NCI-H524 treated with DMSO at 0.1 percent for 48 hours (cell line): ENCODE data around the gene LONRF2.
"Not testable (repeated sequence)": the region's sequence is repeated elsewhere in the genome, so short reads cannot be mapped to it uniquely, and the experiment has no call there.

ENCODE experiments used
- DNase-seq: peaks from one replicate; lab custom pipeline; 2025; lab: John Stamatoyannopoulos, UW

LONRF2 gene

DNA sequence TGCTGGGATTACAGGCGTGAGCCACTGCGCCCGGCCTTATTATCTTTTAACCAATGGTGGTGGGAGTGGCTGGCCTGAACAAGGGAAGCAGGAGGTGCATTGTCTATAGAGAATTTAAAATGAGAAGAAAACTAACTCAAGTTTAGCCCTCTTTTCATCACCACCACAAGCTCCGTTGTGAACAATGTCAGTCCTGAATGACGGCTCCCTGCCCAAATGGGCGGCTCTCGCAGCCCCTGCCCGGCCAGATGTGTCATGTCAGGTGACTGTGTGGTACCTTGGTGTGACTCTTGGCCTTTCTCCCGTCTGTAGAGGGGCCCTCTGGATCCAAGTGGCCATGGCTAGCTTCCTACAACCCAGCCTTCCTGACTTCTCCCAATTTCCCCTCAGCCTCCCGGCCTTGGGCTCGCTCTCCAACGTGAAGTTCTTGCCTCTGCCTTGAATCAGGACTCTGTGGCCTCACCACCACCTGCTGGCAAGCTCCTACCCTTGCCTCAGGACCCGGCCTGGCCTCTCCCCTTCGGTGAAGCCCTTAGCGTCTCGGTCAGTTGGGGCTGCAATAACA lies 67.6 kb downstream of the LONRF2 start:
- no peak for DNase-seq

- DNase-seq, result no peak
These were observed 68.5 kb downstream of the LONRF2 start for GRCh38 chr2:100253786-100254185.

DNA sequence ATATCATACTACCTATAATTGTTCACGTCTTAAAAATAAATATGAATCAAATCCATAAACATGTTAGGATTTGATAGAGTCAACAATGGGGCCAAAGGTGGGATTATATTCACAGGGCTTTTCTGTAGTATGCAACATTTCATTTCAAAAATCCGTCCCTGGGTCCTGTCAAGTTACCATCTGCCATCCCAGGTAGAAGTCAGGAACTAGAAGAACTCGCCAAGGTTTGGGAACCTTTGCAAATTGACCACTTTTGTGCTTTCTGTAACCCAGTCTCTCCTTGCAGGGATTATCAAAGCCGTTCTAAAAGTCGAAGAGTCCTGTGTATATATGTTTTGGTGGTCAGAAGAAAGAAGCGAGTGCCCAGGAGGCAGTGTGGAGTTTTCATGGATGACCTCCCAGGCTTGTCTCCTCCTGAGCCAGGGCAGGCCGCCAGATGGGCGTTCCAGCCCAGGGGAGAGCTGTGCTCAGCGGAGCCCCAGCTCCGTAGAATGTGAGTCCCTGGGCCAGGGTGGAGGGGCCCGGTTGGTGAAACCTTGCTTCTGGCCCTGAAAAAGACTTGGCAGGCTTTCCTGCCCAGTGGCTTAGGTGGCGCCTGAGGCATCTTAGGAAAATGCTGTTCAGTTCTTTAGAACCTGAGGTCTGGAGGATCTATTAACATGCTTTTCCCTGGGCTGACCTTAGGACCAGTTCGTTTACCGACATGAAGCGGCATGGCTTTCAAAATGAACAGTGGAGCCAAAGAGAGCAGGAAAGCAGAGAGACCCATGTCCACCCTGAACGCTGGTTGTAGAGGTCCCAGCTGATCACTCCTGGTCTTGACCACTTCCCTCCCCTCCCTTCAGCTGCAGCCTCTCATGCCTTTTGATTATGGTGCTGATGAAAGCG lies 69.2 kb downstream of the LONRF2 start:
- DNase-seq, result no peak

DNA sequence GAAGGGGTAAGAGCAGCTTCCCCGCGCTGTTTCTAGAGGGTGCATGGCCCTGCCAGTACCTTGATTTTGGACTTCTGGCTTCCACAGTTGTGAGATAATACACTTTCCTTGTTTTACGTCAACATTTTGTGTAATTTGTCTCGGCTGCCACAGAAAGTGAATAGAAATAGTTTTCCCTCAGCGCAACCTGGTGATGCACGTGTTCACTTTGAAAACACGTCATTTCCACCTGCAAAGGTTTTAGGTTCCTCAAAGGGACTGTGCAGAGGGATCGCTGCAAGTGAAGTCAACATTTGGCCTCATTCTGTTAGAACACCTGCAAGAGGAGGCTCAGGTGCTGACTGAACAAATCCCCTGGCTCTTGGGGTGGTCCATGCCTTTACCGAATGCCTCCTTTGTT lies 71.7 kb downstream of the LONRF2 start:
- DNase-seq, result no peak

GRCh38 chr2:100248971-100249370 lies 73.3 kb downstream of the LONRF2 start:
- no peak for DNase-seq

DNA sequence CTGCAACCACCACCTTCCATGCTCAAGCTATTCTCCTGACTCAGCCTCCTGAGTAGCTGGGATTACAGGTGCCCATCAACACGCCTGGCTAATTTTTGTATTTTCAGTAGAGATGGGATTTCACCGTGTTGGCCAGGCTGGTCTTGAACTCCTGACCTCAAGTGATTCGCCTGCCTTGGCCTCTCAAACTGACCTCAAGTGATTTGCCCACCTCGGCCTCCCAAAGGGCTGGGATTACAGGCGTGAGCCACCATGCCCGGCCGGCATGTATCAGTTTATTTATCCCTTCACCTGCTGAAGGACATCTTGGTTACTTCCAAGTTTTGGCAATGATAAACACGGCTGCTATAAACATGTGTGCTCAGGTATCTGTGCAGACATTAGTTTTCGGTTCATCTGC lies 73.7 kb downstream of the LONRF2 start:
- DNase-seq, result not testable (repeated sequence)

DNA sequence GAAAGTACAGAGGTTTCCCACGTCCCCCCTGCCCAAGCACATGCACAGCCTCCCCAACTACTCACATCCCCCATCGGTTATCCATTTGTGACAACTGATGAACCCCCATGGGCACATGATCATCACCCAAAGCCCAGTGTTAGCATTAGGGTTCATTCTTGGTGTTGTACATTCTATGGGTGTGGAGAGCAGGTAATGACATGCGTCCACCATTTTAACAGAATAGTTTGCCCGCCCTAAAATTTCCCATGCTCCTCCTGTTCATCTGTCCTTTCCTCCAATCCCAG lies 74.3 kb downstream of the LONRF2 start:
- no peak for DNase-seq

- no peak for DNase-seq
These were observed 74.9 kb downstream of the LONRF2 start for GRCh38 chr2:100247256-100248043.

DNA sequence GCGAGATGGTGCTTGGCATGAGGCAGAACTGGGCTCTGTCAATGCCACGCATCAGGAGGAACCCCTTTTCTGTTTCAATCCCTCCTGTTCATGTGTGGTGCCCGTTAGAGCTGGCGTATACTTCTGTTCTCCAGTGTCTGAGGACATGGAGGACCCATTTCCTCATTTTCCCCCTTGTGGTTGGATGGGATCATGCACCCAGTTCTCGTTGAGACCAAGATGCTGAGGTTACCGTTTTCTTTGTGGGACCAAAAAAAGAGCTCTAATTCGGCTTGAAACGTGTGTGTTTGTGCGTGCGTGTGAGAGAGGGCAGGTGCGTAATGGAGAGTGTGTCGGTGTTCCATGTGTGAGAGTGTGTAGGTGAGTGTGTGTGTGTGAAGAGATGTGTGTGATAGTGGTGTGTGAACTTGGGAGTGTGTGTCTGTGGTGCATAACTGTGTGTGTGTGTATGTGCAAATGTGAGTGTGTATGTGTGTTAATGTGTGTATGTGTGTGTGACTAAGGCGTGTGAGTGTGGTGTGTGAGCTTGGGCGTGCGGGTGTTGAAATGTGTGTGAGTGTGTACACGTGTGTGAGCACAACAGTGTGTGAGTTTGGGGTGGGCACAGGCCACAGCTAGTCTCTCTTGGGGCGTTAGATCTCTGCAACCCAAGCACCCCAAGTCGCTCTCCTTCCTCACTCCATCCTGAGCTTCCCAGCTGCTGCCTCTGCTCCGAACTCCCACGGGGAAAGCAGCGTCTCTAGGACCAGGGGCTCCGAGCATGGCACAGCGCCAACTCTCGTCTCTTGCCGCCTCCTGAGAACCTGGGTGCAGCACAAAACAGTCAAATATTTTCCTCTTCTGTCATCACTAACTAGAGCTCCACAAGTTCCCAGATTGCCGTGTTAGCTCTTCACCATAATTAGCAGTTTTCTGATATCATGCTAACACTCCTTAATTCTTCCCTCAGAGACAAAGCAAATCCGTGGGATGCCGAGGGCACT lies 75.8 kb downstream of the LONRF2 start:
- no peak for DNase-seq

DNA sequence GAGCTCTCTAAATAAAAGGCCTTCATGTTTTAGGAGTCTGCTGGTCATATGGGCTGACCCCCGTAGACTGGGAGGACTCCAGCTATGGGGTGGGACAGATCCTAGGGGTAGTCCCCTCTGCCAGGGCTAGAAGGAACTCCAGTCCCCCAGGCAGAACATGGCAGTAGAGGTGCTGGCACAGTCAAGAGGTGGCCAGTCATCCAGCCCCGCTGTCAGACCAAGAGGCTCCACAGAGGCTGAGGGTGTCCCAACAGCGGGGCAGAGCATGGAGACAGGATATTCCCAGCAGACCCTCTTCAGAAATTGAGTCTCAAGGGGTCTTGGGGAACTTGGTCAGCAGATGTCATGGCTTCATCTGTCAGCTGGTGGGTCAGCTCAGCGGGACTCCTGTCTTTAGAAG lies 76.6 kb downstream of the LONRF2 start:
- DNase-seq, result no peak

- DNase-seq, result no peak
These were observed 77.3 kb downstream of the LONRF2 start for GRCh38 chr2:100244881-100245605.

GRCh38 chr2:100243631-100244030 lies 78.7 kb downstream of the LONRF2 start:
- no peak for DNase-seq

DNA sequence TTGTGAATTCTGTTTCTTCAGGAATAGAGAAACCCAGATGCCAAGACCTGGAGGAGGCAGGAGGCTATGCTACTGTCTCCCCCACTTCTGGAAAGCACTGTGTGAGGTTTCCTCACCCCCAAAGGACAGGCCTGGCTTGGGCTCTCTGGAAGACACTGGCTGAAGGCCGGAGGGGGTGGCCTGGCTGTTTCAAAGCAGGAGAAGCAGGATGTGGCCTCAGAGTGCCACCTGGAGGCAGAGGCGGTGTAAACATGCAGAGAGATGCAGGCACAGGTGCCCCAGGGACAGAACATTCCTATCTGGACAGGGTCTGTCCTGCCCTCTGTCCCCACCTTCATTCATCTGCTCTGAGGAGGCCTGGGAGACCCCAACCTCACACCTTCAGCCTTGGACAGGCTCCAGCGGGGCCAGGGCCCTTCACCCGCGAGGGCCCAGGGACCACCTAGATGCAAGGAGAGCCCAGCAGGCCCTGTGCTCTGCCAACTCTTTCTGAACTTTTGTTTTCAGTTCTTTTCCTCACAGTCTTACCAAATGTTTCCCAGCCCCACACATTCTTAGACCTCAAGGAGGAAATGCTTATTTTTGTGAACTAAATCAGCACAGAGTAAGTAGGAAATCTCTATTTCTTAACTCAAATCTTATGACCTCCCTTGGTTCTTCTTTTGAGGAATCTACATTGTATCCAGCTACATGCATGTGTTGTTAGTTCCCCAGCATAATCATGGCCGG lies 79.2 kb downstream of the LONRF2 start:
- no peak for DNase-seq

DNA sequence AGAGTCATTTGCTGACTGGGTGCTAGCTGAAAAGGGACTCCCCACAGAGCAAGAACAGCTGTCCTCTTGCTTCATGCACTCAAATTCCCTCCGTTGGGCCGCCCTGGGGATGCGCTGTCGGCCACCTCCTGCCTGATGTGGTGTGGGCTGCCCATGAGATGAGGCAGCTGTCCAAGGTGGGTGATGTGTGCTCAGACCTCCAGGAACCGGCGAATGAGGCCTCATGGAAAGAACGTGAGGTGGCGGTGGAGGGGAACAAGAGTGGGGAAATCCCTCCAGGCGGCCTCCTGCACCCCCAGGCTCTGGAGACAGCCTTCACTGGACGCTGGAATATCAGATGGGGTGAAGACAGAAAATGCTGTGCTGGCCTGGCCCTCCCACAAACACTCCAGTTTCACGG lies 79.8 kb downstream of the LONRF2 start:
- DNase-seq, result no peak

DNA sequence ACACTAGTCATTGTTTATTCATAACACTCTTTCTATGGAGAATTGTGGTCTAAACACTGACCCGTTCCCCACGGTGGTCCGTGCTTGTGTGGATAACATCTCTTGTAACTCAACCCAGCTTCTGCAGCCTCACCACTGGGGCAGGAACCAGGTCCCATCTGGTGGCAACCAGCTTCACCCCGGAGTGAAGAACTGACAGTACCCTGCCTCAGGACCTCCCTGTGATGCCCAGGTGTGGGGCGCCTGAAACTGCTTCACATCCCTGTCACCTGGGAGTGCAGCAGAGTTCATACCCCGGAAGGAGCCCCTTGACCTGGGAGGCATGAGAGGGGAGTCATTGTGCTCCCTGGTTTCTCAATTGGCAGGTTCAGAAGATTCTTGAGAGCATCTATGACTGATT lies 81.1 kb downstream of the LONRF2 start:
- no peak for DNase-seq

DNA sequence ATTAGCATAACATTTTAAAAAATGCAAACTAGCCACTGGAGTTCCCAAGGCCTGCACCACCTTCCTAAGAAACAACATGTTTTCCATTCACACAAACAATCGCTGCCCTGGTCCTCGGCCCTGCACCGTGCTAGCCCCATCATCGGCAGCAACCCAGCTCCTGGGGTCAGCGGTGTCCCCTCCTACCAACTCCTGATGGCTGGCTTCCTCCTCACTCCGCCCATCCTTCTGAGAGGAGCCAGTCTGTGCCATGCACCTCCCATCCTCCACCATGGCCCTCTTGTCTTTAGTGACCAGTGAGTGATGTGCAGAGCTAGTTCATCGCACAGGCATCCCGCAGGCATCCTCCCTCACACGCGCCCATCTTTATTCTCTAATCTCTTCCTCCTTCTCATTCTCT lies 81.9 kb downstream of the LONRF2 start:
- no peak for DNase-seq

- DNase-seq, result no peak
These were observed 82.7 kb downstream of the LONRF2 start for GRCh38 chr2:100239486-100240210.

GRCh38 chr2:100238471-100238870 lies 83.8 kb downstream of the LONRF2 start:
- no peak for DNase-seq

DNA sequence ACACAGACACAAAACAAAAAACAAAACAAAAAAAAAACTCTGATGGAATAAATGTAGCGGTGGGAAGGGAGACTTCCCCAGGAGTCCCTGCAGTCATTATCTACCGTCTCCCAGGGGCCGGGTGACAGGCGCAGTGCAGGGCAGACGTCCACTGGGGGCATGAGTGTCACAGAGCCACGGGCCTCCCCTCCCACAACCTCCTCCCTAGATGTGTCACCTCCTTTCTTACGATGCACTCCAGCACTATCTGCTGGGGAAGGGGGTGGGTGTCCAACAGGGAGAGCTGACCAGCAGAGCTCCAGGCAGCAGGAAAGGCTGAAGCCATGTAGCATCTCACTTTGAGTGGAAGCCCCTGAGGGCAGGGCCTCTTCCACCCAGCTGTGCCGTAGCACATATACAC lies 84.5 kb downstream of the LONRF2 start:
- DNase-seq, result no peak

GRCh38 chr2:100237163-100237562 lies 85.1 kb downstream of the LONRF2 start:
- DNase-seq, result no peak
